Hindlimb muscle (tissue), 1 donor: ENCODE measurements around the gene TNNT3. TPM values are rescaled to one million over a fixed set of nuclear protein-coding genes. Genes with fewer than 3 reads are reported as not detected.

ENCODE experiments used
- DNase-seq: peaks from one replicate; pipeline ENCODE4 v3.0.0-alpha.2; 2013
- polyA plus RNA-seq: library from polyadenylated mRNA; unstranded; fragments of 120-200 nt; gene quantifications from one replicate; pipeline ENCODE4 v1.2.1, GENCODE V29; 2013; ENCODE audit not compliant: insufficient read length

TNNT3 gene
- polyA plus RNA-seq, 1 donor = 8,959 TPM

GRCh38 chr11:1923201-1923956 lies 3.9 kb downstream of the TNNT3 start:
- DNase-seq = no peak

GRCh38 chr11:1924181-1924580 lies 4.7 kb downstream of the TNNT3 start:
- no peak for DNase-seq

- DNase-seq = no peak
Observed at GRCh38 chr11:1924646-1925372, 5.3 kb downstream of the TNNT3 start.

- DNase-seq = no peak
Observed at GRCh38 chr11:1925373-1926155, 6.1 kb downstream of the TNNT3 start.

GRCh38 chr11:1926156-1927025 lies 6.9 kb downstream of the TNNT3 start:
- DNase-seq = no peak

- peak; percentile 75 for DNase-seq
Observed at GRCh38 chr11:1927026-1927847, 7.7 kb downstream of the TNNT3 start.

- no peak for DNase-seq
Observed at GRCh38 chr11:1927848-1928469, 8.5 kb downstream of the TNNT3 start.

GRCh38 chr11:1928470-1928890 lies 9.0 kb downstream of the TNNT3 start:
- DNase-seq = no peak

GRCh38 chr11:1928891-1929541 lies 9.5 kb downstream of the TNNT3 start:
- DNase-seq = no peak

GRCh38 chr11:1929621-1930461 lies 10.3 kb downstream of the TNNT3 start:
- DNase-seq = no peak

GRCh38 chr11:1930462-1930830 lies 10.9 kb downstream of the TNNT3 start:
- no peak for DNase-seq

- DNase-seq = peak; percentile 80
Observed at GRCh38 chr11:1931341-1932104, 12.0 kb downstream of the TNNT3 start.

- DNase-seq = no peak
Observed at GRCh38 chr11:1932105-1932480, 12.6 kb downstream of the TNNT3 start.

- DNase-seq = no peak
Observed at GRCh38 chr11:1932681-1933080, 13.2 kb downstream of the TNNT3 start.

GRCh38 chr11:1933416-1934334 lies 14.2 kb downstream of the TNNT3 start:
- no peak for DNase-seq

GRCh38 chr11:1934335-1935155 lies 15.0 kb downstream of the TNNT3 start:
- DNase-seq = no peak
